Heart right ventricle (tissue), 16 donors: ENCODE measurements around the gene TAS2R42. TPM values are rescaled to one million over a fixed set of nuclear protein-coding genes. Genes with fewer than 3 reads are reported as not detected.

Source experiments
- ATAC-seq, 8 donors: fragments of 200-7000 bp; cut with Tn5 transposase; one replicate each; pipeline ENCODE4 v1.9.1; 2020; ENCODE audit warnings: mild to moderate bottlenecking in 8 of 8, moderate library complexity in 8 of 8, moderate number of reproducible peaks in 1 of 8
- DNase-seq, 2 donors: peaks; one replicate each; pipeline ENCODE4 v3.0.0-alpha.2; 2020
- H3K27ac ChIP-seq, 10 donors: fragments of 200-600 bp; sonication (generic) in 2 of 10; one replicate each; pipeline versions ENCODE4 v1.5.0 to v1.8.0; 2020 to 2022; ENCODE audit warnings: mild to moderate bottlenecking in 3 of 10
- H3K27me3 ChIP-seq, 7 donors: fragments of 200-600 bp; one replicate each; pipeline ENCODE4 v1.8.0; 2021 to 2022; ENCODE audit warnings: mild to moderate bottlenecking in 2 of 7
- H3K36me3 ChIP-seq, 9 donors: fragments of 200-600 bp; sonication (generic) in 1 of 9; one replicate each; pipeline versions ENCODE4 v1.5.0 to v1.8.0; 2020 to 2022; ENCODE audit warnings: mild to moderate bottlenecking in 2 of 9
- H3K4me1 ChIP-seq, 9 donors: fragments of 200-600 bp; sonication (generic) in 1 of 9; one replicate each; pipeline versions ENCODE4 v1.5.0 to v1.8.0; 2020 to 2022; ENCODE audit warnings: mild to moderate bottlenecking in 4 of 9
- H3K4me3 ChIP-seq, 10 donors: fragments of 200-600 bp; sonication (generic) in 2 of 10; one replicate each; pipeline versions ENCODE4 v1.5.0 to v1.8.0; 2020 to 2022; ENCODE audit warnings: mild to moderate bottlenecking in 7 of 10, moderate library complexity in 2 of 10
- H3K9me3 ChIP-seq, 11 donors: fragments of 200-600 bp in 10 of 11; sonication (generic) in 2 of 11; one replicate each; pipeline versions ENCODE4 v1.5.0 to v1.8.0; 2013 to 2022; ENCODE audit warnings: mild to moderate bottlenecking in 2 of 11, control low read depth in 1 of 11, moderate library complexity in 1 of 11
- CTCF ChIP-seq, 9 donors: fragments of 200-600 bp; sonication (generic) in 2 of 9; IDR thresholded peaks; one replicate each; pipeline versions ENCODE4 v1.5.0 to v1.8.0; 2021 to 2022; ENCODE audit warnings: antibody characterized with exemption in 9 of 9, mild to moderate bottlenecking in 5 of 9, moderate library complexity in 1 of 9
- WGBS, 2 donors: extraction: QIAGEN DNeasy Blood & Tissue Kit; methylation state at CpG; one replicate each; pipeline ENCODE4 v1.1.7; 2013; ENCODE audit warnings: inconsistent platforms in 1 of 2; 5-methylcytosine and 5-hydroxymethylcytosine counted together
- intact Hi-C, 10 donors: fragments of 100-400 bp; cut with DNase I; formaldehyde crosslinking; loops; one replicate each; pipeline versions ENCODE4 v1.11.1 to v1.14.2; 2022
- polyA plus RNA-seq, 2 donors: library from polyadenylated mRNA; stranded (reverse); fragments of 200-250 nt; gene quantifications; one replicate each; pipeline ENCODE4 v1.2.3, GENCODE V29; 2013
- total RNA-seq, 10 donors: library from RNA; stranded (reverse); fragmentation: NEBNext Ultra II Directional in 3 of 10; extraction: Animal tissue kit (Norgen Biotek cat#: 25700) in 3 of 10; gene quantifications; one replicate each; pipeline versions ENCODE4 v1.2.1 to v1.2.4, GENCODE V29; 2021 to 2023
- donor health status: Arrhythmogenic right ventricular cardiomyopathy.
- donor health status: ischemic (EF 13 %, LVEDD 7.1; RV severe dilation, severe dysfunction).
- donor health status: healthy with polysubstance abuse.
- donor health status: DM: no; HTN: yes; CAD: no.
- donor health status: DM: no; HTN: no; CAD: no.
- donor health status: ischemic (EF 25% LVEDD 6.9; RV normal size, moderate dysfunction).
- donor health status: ischemic (EF 25% LVEDD 5.7; RV mildly dilated, moderate dysfunction).
- donor health status: healthy.
- donor health status: DM: yes; HTN: yes; CAD: no.
- donor health status: Ischemic cardiomyopathy.
- donor health status: ischemic (EF 35%, LVEDD 5.7; RV mildly dilated, moderate dysfunction).
- donor health status: nonischemic (EF 11% LVEDD 7.7; RV severe dilation, severe dysfunction).
- donor health status: DM: yes; HTN: yes; CAD: no.
- donor health status: PGD.
- donor health status: ischemic (EF 29% LVEDD 5.4; RV normal size, mild dysfunction).
- donor health status: nonischemic (EF 23%, LVEDD 6.1; RV moderate dilation, normal function).

TAS2R42 gene
- total and polyA plus RNA-seq, 12 donors = not detected

- no peak for ATAC-seq
- Histone ChIP-seq H3K27me3 (no peaks in the 10 kb centered on the region), H3K4me1 (no peaks in the 10 kb centered on the region), H3K4me3 (no peak overlapping the region), H3K36me3 (no peaks in the 10 kb centered on the region), H3K9me3 (peaks cover 0 to 10% (median 0%) of the 10 kb centered on the region in 11 donors), H3K27ac (no peak overlapping the region)
- WGBS, 2 donors = 61 to 69% methylated on average over 1 of the region's 1 CpG
- DNase-seq = no peak
- intact Hi-C loops = loop anchor here in 2 of 10 donors (10.0 kb wide), 2 partner anchors 254 to 276 kb away; no protein-coding TSS in a partner anchor
- no peak for TF ChIP-seq CTCF (IDR thresholded peaks at IDR 0.05)
These were observed 22.4 kb upstream of the TAS2R42 start for GRCh38 chr12:11209113-11209512.

GRCh38 chr12:11204173-11204572 lies 17.4 kb upstream of the TAS2R42 start:
- WGBS, 2 donors = 90 to 92% methylated on average over 3 of the region's 3 CpGs
- no peak for DNase-seq
- no peak overlapping the region for H3K4me3 ChIP-seq
- no peak for TF ChIP-seq CTCF (IDR thresholded peaks at IDR 0.05)
- no peak overlapping the region for H3K27ac ChIP-seq
- H3K27me3 ChIP-seq = no peaks in the 10 kb centered on the region
- H3K4me1 ChIP-seq = no peaks in the 10 kb centered on the region
- intact Hi-C loops = loop anchor here in 4 of 10 donors (5.0 to 10.0 kb wide), 4 partner anchors 242 to 432 kb away; no protein-coding TSS in a partner anchor
- ATAC-seq = no peak
- H3K9me3 ChIP-seq = peaks cover 0 to 8% (median 0%) of the 10 kb centered on the region in 11 donors
- no peaks in the 10 kb centered on the region for H3K36me3 ChIP-seq

GRCh38 chr12:11202811-11203210 lies 16.1 kb upstream of the TAS2R42 start:
- Histone ChIP-seq H3K4me3 (no peak overlapping the region), H3K9me3 (peaks cover 0 to 8% (median 0%) of the 10 kb centered on the region in 11 donors), H3K27ac (no peak overlapping the region), H3K27me3 (no peaks in the 10 kb centered on the region), H3K36me3 (no peaks in the 10 kb centered on the region), H3K4me1 (no peaks in the 10 kb centered on the region)
- DNase-seq (no peak), ATAC-seq (no peak)
- no peak for TF ChIP-seq CTCF (IDR thresholded peaks at IDR 0.05)
- intact Hi-C loops = loop anchor here in 4 of 10 donors (5.0 to 10.0 kb wide), 4 partner anchors 241 to 431 kb away; no protein-coding TSS in a partner anchor

GRCh38 chr12:11183011-11183410 lies 3.7 kb downstream of the TAS2R42 start:
- no peaks in the 10 kb centered on the region for H3K9me3 ChIP-seq
- TF ChIP-seq CTCF (IDR thresholded peaks at IDR 0.05) = no peak
- no peaks in the 10 kb centered on the region for H3K27me3 ChIP-seq
- H3K4me1 ChIP-seq = no peaks in the 10 kb centered on the region
- no peak for ATAC-seq
- no peak for DNase-seq
- intact Hi-C loops = no loop called here
- no peak overlapping the region for H3K27ac ChIP-seq
- no peak overlapping the region for H3K4me3 ChIP-seq
- H3K36me3 ChIP-seq = no peaks in the 10 kb centered on the region
